Pons (tissue), 1 donor: ENCODE measurements around the gene CLASRP.

Experiments used
- DNase-seq: peaks from one replicate; pipeline ENCODE4 v3.0.0-alpha.2; 2016; ENCODE audit warnings: low spot score

CLASRP gene

DNA sequence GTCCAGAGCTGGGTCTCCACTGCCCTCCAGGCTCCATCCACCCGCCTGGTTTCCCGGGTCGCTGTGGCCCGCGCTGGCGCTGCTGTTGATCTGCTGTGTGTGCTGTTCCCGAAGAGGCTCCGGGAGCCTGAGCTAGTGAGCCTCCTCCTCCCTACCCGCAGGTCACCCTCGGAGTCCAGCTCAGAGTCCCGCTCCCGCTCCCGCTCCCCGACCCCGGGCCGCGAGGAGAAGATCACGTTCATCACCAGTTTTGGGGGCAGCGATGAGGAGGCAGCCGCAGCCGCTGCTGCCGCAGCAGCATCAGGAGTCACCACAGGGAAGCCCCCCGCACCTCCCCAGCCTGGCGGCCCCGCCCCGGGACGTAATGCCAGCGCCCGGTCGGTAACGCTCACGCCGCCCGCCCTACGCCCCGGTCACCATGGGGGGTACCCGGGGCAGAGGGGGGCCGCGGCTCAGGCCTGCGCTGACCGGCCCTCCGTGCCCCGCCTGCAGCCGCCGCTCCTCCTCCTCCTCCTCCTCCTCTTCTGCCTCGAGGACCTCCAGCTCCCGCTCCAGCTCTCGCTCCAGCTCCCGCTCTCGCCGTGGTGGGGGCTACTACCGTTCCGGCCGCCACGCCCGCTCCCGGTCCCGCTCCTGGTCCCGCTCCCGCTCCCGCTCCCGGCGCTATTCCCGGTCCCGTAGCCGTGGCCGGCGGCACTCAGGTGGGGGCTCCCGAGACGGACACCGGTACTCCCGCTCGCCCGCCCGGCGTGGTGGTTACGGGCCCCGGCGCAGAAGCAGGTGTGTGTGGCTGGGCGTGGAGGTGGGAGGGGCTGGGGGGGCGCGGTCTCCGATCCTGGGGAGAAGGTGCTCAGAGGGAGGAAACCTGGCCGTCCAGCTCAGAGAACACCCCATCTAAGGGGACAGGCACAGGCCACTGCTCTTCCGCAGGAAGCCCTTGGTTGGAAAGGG, 25.3 kb downstream of the CLASRP start:
- DNase-seq, result no peak

DNA sequence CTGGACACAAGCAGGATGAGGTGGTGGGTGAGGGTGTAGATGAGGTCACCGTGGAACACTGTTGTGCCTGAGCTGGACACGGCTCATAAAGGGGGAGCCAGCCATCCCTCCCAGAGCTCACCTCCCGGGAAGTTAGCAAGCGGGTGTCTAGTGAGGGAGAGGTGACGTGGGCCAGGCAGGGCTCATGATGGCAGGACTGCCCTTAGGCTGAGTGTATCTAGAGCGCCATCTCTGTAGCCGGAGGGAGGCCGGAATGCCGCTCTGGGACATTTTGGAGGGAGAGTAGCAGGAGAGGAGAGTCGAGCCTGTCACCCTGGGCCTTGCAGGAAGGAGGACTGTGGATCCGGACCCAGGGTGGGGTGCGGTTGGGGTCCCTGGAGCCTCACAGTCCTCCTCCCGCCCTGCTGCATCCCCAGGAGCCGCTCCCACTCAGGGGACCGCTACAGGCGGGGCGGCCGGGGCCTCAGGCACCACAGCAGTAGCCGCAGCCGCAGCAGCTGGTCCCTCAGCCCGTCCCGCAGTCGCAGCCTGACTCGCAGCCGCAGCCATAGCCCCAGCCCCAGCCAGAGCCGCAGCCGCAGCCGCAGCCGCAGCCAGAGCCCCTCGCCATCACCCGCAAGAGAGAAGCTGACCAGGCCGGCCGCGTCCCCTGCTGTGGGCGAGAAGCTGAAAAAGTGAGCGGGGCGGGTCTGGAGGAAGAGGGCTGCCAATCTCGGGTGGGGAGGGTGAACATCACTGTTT, 28.2 kb downstream of the CLASRP start:
- no peak for DNase-seq

DNA sequence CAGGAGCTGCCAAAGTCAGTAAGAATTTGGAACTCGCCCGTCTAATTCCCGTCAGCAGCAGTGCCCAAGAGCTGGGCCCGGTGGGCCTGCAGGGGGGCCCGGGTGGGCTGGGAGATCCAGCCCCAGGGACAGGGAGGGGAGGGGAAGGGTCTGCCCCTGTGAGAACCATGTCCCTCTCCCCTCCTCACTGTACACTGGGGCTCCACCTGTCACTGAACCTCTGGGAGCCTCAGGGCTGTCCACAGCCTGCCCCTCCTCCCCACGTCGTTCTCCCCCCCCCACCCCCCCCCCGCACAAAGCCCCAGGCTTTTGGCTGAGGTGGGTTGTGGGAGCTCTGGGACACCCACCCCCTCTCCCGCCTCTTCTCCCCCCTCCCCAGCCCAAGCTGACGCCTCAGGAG, 29.2 kb downstream of the CLASRP start:
- DNase-seq, result no peak

DNA sequence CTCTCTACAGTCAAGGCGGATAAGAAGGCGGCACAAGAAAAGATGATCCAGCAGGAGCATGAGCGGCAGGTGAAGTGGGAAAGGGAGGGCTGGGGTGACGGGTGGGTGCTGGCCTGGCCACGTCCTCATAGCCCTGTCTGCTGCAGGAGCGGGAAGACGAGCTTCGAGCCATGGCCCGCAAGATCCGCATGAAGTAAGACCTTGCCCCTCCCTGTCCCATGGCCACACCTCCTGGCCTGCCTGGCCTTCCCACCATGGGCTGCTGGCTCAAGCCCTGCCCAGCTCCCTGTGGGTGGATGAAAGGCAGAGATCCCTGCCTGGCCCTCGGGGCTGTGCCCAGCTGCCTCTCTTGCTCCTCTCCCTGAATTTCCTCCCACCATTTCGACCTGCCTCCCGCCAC, 30.2 kb downstream of the CLASRP start:
- DNase-seq, result no peak

DNA sequence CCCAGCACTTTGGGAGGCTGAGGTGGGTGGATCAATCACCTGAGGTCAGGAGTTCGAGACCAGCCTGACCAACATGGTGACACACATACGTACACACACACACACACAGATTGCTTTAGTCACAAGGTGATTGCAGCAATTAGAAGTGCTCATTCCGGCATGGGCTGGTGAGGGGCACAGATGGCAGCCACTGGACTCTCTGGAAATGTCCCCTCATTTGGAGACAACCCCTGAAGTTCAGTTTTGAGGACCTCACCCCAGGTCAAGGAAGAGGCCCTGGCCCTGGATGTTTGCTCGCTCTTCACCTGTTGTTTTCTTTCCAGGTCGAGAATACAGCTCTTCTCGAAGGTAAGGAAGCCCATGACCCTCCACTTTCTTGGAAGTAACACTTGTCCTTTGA, 31.4 kb downstream of the CLASRP start:
- DNase-seq, result no peak

DNA sequence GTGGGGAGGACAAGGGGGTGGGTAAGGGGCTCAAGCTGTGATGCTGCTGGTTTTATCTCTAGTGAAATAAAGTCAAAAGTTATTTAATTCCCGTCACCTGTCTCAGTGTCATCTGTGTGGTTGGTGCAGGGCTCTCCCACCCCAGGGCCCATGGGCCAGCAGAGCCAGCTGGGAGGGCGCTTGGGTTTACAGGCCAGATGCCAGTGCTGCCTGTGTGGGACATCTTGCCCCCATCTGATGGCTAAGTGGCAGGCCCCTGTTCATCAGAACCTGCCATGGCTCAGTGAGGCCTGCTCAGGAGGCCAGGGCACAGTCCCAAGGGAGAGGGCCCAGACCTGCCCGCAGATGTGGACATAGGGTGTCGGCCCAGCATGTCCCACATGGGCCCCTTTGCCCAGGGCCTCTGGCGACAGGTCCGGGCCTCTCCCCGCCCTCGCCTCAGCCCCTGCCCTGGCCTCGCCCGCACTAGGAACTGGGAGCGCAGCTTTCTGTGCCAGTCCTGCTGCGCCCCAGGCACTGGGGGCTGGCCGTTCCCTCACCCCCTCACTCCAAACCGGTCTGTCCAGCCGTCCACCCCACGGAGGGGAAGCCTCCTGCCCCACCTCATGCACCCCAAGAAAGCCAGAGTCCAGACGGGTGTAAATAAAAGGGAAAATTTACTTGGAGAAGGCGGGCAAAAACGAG, 32.2 kb downstream of the CLASRP start:
- DNase-seq, result no peak

DNA sequence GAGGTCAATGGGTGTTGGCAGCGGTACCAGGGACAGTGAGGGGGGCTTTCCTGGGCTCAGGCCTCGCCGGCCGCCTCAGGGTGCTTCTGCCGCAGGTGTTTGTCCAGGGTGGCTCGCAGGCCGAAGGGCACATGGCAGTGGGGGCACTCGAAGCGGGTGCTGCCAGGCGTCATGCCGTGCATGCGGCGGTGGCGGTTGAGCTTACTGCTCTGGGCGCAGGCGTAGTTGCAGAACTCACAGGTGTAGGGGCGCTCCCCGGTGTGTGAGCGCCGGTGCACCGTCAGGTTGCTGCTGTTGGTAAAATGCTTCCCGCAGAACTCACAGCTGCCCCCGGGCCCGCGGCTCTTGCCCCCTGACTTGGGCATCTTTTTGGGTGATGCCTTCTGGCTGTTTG, 32.7 kb downstream of the CLASRP start:
- no peak for DNase-seq

DNA sequence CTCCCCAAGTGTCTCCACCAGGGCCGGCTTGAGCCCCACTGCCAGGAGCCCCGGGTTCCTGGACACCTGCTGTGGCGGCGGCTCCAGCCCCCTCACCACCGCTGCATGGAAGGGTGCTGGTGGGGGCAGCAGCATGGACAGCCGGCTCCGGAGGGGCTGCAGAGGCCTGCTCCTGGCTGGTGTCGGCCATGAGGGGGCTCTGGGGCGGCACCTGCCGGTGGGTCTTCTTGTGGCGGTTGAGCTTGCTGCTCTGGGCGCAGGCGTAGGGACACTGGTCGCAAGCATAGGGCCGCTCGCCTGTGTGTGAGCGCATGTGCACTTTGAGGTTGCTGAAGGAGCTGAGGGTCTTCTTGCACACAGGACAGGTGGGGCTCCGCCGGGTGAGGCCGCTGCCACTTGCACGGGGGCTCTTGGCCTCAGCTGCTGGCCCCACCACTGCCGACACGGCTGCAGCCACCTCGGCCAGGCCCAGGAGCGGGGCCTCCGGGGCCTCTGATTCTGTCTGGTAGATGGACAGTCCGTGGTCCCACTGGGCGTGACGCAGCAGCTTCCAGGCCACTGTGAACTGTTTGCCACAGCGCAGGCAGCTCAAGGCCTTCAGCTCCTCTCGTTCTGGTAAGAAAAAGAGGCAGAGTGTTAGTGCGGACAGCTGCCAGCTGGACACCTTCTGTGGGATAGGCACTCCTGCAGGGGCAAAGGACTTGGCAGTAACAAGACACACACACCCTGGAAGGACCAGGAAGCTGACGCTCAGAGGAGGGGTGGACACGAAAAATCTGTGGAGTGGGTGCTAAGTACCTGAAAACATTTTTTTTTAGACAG, 33.3 kb downstream of the CLASRP start:
- no peak for DNase-seq

DNA sequence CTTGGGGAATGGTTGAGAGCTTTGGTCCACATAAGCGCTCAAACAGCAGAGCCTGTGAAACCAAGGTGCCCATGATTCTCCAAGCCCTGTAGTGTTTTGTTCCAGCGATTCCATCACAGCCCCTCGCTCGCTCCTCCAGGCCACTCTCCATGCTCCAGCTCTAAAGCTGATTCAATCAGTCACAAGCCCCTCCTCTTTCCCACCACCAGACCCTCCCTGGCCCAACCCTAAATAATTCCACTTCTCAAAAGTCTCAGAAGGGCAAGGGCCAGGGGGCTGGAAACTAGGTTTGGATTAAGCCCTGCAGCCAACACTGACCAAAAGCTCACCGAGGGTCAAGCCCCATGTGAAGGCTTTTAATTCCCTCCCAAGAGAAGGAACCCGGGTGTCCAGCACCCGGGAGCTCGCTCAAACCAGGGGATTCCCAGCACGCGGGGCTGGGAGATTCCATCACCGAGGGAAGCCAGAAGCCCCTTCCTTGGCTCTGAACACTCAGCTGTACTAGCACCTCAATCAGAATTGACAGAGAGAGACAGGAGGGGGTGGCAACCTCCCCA, 36.0 kb downstream of the CLASRP start:
- DNase-seq, result no peak

DNA sequence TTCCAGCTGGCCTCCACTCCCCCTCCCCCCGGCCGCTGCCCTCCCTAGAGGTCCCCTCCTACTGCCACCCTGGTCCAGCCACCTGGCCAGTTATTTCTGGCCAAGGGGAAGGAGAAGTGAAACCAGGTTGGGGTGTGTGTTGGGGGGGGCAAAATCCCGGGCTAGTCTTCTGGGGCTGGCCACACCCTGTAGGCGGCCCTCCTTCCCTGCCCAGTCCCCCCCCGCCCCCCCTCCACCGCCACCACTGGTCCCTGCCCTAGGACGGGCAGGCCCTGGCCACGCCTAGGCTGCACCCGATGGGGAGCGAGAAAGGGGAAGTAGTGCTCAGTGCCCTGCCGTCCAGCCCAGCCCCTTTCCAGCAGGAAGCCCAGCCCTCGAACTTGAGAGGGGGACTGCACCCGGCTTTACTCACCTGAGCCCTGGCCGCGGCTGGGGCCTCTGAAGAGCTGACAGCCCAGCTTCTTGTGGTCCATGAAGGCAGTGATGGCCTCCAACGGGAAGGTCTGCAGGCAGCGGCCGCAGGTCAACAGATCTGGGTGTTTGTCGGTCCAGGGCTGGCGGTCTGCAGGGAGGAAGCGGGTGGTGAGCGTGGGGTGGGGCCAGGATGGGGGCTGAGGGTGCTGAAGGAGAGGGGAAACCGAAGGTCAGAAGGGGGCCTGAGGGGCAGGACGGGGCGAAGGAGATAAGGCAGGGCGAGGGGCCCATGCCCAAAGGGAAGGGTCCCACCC, 36.6 kb downstream of the CLASRP start:
- DNase-seq, result no peak

DNA sequence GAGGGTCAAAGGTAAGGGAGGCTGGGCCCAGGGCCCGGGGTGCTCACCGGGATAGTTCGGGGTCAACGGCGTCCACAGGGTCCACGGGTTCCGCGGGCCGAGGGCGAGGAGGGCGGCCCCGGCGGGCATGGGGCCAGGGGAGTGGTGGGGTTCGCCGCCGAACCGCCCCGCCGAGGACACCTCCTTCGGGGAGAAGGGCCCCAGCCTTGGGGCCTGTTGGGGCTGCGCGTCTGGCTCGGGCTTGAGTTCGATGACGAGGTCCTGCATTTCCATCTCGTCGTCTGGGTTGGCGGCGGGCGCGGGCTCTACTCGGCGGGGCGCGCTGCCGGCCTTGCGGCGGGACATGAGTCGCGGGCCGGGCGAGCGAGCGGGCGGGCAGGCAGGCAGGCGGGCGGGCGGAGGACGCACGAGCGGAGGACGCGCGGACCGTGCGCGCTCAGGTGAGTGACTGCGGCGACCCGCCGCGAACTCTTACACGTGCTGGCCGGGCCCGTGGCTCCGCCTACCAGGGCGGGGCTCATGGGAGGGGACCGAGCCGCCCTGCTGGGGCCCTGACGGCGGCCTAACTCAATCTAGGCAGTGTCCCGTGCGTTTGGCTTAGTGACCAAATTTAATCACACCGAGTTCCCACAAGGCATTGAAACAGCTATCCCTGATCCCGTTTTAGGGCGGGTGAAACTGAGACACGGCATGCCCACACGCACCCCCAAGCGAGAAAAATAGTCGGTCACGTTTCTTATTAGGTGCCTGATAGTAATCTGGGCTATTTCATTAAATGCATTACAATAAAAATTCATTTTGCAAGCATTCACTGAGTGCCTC, 37.4 kb downstream of the CLASRP start, which contains the start of gene ZNF296:
TSS of gene ZNF296 (minus strand) at position 450 of the 822 bp plus-strand sequence. CDS start at position 345, 105 bp downstream.
- no peak for DNase-seq

DNA sequence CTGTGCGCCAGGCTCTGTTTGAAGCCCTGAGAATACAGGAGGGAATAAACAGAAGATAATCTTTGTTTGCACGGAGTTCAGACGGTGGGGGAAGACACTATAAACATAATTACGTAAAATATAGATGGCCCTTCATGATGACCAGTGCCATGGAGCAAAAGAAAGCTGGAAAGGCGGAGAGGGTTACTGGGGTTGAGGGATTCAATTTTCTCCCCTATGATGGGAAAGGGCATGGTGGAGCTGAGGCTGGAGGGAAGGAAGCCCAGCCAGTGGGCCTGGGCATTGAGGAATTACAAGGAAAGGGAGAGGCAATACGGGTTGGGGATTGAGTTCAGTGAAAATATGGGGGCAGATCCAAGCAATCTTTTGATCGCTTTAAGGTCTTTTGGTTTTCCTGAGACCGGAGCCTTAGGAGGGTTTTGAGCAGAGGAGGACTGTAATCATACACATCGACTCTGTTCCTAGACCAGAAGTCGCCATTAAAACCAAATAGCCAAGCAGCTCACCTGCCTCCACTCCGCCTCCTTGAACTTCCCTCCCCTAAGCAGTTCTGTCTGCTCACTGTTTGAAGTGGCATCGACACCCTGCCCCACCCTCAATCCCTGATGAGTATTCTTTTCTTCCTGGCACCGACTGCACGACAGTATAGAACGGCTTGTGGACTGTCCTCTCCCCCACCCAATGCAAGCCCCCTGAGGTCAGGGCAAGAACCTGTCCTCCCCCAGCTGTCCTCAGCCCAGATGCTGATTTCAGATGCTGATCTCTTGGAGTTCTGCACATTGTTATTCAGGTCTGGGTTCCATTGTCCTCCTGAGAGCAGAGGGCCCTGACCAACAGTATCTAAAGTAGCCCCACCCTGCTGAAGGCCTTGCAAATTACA, 38.2 kb downstream of the CLASRP start:
- no peak for DNase-seq

DNA sequence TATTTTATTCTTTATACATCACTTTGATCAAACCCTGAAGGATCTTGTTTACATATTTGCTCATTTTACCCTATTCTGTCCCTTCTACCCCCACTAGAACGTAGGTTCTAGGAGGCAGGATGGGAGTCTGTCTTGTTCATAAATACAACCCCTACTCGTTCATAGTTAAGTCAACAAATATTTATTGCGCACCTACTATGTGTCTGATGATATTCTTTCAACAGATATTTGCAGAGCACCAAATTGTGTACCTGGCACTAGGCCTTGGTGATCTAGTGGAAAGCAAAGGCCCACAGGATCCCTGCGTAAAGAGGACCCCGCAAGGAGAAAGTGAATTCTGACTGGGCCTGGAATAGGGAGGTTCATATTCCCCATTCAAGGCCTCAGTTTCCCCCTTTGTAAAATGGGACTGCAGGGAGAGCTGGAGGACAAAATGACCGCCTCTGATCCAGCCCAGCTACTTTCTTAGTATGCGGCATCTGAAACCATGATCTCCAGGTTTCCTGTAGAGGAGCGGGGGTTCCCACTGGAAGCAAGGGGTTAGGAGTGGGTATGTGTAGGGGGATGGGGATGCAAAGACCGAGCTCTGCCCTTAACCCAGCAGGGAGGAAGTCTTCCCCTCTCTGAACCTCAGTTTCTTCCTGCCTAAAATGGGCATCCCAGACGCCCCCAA, 39.7 kb downstream of the CLASRP start:
- no peak for DNase-seq

DNA sequence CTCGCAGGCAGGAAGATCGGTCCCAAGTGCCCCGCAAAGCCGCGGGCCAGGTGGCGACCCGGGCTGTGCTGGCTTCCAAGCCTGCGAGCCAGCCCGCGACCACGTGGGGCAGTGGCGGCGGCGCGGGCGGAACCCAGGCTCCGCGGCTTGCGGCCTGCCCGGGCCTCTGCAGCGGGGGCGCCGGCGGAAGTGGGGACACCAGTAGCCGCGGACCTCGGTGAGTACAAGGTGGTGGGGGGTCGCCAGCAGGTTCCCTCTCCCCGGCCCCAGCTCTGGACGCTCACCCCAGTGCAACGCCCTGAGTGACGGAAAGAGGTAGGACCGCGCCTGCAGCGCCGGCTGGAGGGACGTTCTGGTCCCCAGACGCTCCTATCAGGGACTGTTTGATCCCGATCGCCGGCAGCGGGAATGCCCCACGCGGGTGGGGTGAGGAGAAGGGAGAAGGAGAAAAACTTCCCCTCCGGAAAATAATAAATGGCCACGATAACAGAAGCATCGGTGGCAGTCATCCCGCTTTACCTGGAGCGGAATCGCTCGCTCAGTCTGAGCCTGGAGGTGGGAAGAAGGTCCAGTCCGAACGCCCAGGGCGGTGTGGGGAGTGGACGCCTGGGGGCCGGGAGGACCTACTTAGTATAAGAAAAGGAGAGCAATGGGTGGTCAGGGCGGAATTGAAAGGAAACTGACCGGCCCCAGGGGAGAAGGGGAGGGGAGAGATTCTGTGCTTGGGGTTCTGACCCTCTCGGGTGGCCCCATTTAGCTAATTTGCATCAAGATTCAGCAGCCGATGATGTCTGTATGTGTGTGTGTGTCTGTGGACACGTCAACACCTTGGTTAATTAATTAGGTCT, 40.4 kb downstream of the CLASRP start, which contains the start of gene GEMIN7:
TSS of gene GEMIN7 (plus strand) at position 198 of the 848 bp plus-strand sequence. CDS start 10,855 bp downstream, outside the sequence.
- DNase-seq, result no peak

DNA sequence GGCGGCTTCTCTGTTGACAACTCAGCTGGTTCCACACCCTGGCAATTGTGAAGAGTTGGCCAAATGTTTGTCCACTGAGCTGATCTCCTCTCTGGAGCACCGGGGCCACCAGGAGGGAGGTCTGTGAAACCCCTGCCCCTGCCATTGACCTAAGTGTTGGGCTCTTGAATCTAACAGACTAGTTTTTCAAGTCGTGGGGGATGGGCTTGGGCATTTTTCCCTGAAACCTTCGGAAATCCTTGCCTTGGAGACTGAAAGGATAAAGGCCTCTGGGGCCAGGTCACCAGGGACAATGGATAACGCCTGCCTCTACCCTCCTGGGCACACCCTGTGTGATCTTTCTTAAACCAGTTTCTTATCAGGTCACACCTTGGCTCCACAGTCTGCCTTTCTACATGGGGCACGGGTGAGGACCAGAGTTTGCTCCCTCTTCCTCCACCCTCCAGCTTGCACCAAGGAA, 41.1 kb downstream of the CLASRP start:
- no peak for DNase-seq

DNA sequence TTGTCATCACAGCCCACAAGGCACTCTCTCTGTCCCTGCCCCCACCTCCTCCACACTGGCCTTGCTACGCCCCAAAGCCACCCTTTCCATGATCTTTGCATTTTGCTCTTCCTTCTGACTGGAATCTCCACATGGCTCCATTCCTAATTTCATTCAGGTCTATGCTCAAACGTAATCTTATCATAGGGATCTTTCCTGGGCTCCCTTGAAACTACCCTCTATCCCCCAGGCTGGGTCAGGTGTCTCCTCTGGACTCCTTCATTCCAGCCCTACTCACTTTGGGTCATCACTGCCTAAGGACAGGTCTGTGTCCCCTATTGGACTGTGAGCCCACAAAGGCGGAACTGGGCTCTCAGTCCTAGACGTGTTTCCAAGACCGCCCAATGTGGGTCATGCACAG, 43.3 kb downstream of the CLASRP start:
- no peak for DNase-seq

DNA sequence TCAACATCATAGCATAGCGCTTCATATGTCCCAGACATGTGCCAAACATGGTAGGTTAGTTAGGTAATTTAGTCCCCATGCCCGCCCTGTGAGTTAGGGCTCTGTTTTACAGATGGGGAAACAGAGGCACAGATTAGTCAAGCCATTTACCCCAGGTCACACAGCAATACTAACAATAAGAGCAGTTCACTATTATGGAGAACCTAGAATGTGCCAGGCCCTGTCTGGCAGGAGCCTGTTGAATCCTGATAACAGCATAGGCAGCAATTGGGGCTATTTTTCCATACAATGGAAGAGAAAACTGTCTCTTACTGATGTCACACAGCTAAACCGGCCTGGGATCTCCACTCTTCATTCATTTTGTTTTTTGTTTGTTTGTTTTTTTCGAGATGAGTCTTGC, 47.6 kb downstream of the CLASRP start:
- no peak for DNase-seq
